IMR-90 (cell line): Measurements from ENCODE around the gene PCOLCE2.

Experiments
- CHD1 ChIP-seq: IDR thresholded peaks from 2 replicates; pipeline ENCODE4 v1.6.1; 2012; ENCODE audit warnings: low read depth, low read length, improper control_type of control experiment
- MAZ ChIP-seq: IDR thresholded peaks from 2 replicates; pipeline ENCODE4 v1.6.1; 2012; ENCODE audit warnings: low read depth, mild to moderate bottlenecking, low read length, improper control_type of control experiment, moderate library complexity, borderline replicate concordance
- POLR2A ChIP-seq: IDR thresholded peaks from 2 replicates; pipeline ENCODE4 v1.6.1; 2012; ENCODE audit warnings: mild to moderate bottlenecking, low read depth, low read length
- RAD21 ChIP-seq: IDR thresholded peaks from 2 replicates; pipeline ENCODE4 v1.6.1; 2012; ENCODE audit warnings: low read length, improper control_type of control experiment
- RFX5 ChIP-seq: IDR thresholded peaks from 2 replicates; pipeline ENCODE4 v1.8.0; 2012; ENCODE audit warnings: low read depth, mild to moderate bottlenecking, low read length, moderate library complexity
- SMC3 ChIP-seq: fragments of 150-350 bp; IDR thresholded peaks from 2 replicates; pipeline ENCODE4 v1.6.1; 2016; ENCODE audit warnings: low read depth, mild to moderate bottlenecking, antibody characterized with exemption, low read length, moderate library complexity
- TF ChIP-seq, protein P1 (sequence below): conservative IDR thresholded peaks from 2 replicates; pipeline ENCODE4 v1.5.1; 2012; ENCODE audit warnings: mild to moderate bottlenecking, low read depth, low read length, improper control_type of control experiment
- TF ChIP-seq, protein P2 (sequence below): fragments of 150-350 bp; IDR thresholded peaks from 2 replicates; pipeline ENCODE4 v1.6.1; 2017; ENCODE audit warnings: mild to moderate bottlenecking, antibody characterized with exemption, low read length, low read depth

DNA sequence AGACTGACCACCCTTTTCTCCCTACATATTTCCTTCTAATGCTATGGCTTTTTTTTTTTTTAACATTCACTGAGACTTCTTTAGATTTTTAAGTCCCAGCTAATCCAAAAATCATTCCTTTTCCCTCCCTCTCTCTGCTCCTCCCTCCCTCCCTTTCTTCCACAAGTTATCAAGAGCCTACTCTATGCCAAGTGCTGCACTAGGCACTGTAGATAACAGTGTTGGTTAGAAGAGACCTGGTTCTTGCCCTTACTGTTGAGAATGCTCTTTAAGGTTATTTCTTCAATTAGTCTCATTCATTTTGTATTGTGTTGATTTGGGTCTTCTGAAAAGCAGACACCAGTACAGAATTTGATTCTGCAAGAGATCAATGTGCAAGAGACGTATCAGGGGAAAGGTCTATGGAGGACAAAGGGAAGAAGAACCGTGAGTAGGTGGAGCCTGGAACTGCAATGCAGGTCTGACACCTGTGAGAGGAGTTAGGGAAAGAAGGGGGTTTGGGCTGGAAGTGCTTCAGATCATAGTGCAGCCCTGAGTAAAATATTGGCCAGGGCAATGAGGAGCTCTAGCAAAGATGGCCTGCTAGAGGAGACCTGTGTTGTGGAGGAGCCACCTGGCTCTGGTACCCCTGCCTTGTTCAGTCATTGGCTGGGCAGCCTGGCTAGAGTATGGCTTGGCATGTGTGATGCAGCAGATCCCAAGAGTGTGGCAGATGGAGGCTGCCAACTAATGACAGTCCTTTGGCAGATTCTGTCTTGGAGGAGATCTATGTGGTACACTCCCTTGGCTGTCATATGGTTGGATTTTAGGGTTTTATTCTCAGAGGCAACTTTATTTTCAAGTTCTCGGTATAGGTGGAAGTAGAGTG lies 9.7 kb upstream of the PCOLCE2 start:
- TF ChIP-seq, protein P1, sequence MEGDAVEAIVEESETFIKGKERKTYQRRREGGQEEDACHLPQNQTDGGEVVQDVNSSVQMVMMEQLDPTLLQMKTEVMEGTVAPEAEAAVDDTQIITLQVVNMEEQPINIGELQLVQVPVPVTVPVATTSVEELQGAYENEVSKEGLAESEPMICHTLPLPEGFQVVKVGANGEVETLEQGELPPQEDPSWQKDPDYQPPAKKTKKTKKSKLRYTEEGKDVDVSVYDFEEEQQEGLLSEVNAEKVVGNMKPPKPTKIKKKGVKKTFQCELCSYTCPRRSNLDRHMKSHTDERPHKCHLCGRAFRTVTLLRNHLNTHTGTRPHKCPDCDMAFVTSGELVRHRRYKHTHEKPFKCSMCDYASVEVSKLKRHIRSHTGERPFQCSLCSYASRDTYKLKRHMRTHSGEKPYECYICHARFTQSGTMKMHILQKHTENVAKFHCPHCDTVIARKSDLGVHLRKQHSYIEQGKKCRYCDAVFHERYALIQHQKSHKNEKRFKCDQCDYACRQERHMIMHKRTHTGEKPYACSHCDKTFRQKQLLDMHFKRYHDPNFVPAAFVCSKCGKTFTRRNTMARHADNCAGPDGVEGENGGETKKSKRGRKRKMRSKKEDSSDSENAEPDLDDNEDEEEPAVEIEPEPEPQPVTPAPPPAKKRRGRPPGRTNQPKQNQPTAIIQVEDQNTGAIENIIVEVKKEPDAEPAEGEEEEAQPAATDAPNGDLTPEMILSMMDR: no peak
- TF ChIP-seq POLR2A (no peak), RAD21 (no peak), CHD1 (no peak), MAZ (no peak), RFX5 (no peak), SMC3 (no peak)
- TF ChIP-seq, protein P2, sequence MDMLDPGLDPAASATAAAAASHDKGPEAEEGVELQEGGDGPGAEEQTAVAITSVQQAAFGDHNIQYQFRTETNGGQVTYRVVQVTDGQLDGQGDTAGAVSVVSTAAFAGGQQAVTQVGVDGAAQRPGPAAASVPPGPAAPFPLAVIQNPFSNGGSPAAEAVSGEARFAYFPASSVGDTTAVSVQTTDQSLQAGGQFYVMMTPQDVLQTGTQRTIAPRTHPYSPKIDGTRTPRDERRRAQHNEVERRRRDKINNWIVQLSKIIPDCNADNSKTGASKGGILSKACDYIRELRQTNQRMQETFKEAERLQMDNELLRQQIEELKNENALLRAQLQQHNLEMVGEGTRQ: no peak
